Stimulated activated CD8-positive, alpha-beta memory T cell treated with anti-CD3 and anti-CD28 coated beads, Interleukin-7, amount 100 ng/mL, for 24 hours (primary cell): ENCODE results near the gene SCN4B.

ENCODE experiments used
- DNase-seq: peaks from one replicate; pipeline ENCODE4 v3.0.0-alpha.2; 2020; ENCODE audit warnings: low read depth

SCN4B gene

DNA sequence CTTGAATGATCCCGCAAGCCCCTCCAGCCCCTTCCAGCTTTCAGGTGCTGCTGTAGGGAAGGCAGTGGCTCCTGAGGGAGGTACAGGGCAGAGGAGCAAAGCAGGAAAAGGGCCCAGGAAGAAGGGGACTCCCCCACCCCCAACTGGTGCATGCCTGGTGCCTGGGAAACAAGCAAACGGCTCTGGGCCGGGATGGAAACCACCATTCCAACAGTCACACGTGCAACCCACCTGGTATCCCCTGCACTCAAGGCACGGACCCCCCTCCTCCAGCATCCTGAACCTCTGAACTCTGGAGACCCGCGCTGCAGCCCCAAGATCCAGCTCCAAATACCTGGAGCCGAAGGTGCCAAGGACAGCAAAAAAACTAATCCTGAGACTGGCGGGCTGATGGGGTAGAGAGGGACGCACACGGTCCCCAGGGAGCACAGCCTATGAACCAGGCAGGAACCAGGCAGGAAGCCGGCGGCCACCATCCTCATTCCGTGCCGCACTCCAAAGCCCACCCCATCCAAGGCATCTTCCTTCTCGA lies 537 bp downstream of the SCN4B start:
- no peak for DNase-seq

DNA sequence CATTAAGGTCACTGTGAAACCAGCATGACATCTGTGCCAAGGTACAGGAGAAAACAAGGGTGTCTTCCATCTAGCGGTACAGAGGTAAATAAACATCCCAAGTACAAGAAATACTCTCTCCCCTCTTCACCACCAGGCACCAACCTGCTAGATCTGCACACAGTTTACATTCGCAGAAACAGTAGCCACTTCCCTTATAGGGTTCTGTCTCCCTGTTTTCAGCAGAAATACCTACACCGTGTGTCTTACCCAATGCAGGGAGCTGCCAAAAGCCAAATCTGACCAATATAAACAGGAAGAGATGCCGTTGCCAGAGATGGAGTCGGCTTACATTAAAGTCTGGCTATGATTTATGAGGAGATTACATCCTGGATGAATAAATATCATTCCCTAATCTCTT lies 1.2 kb downstream of the SCN4B start:
- DNase-seq, result no peak

GRCh38 chr11:118149493-118149892 lies 3.1 kb downstream of the SCN4B start:
- DNase-seq, result no peak

GRCh38 chr11:118148856-118149255 lies 3.8 kb downstream of the SCN4B start:
- no peak for DNase-seq

GRCh38 chr11:118148240-118148639 lies 4.4 kb downstream of the SCN4B start:
- DNase-seq, result no peak

DNA sequence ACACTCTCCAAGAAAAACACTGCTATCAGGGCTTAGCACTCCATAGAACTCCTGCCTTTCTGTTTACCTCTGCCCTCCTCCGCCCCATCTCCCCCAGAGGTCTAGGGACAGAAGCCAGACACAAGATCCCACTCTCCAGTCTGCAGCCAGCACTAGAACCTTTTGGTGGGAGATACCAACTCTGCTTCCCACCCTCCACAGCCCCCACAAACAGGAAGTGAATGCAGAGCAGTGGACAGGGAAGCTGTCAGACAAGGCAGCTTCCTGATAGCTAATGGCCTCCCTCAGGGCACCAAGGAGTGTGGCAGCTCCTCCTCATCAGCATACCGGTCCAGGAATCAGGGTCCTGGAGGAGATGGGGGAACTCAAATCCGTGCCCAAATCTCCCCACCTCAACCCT lies 5.1 kb downstream of the SCN4B start:
- DNase-seq, result no peak

DNA sequence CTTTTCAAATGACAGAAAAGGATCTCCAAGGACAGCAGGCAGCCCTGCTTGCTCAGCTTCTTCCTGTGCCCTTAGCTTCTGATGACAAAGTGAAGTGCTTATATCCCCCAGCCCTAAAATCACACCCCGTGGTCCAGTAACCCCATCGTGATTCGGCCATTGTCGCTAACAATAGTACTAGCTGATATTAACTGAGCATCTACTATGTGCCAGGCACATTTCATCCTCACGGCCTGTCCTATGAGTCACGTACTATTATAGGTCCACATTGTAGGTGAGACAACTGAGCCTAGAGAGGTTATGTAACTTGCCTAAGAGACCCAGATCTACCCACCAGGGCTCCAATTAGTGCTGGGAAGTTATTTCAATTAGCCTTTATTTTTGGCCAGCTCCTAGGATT lies 6.1 kb downstream of the SCN4B start:
- DNase-seq, result no peak

DNA sequence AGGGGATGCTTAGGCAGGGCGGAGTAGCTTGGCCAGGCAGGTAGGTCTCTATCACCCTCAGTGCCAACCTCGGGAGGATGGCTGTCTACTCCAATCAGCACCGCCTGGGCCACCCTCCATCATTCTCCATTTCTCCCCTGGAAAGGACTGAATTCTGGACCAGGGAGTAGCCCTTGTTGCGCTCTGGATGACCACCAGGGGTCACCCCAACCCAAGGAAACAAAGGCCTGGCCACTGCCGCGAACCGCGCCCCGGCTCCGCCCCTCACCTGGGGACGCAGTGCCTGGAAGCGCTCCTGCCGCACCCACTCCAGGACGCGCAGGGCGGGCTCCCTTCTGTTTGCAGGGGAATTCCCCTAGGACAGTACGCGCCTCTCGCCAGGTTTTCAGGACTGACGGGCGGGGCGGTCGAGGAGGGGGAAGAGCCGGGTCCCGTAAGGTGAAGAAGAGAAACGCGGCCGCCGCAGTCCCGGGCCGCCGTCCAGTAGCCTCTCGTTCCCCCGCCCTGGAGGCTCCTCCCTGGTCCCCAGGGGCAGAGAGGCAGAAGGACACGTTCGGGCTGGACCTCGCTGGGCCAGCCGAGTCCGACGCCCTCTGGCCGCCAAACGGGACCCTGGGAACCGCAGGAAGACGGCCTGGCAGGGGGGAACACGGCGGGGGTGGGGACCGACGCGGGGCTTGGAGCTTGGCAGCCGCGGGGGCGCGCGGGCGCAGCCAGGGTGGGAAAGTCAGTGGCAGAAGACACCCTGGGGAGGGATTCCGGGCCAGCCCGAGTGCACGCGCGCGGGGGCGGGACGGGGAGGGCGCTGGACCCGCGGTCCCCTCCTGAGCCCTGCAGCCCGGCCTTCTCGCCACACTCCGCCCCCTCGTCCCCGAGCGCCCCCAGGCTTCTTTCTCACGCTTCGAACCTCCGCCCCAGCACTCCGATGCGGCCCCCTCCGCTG lies 7.1 kb downstream of the SCN4B start:
- DNase-seq, result peak; percentile 71

DNA sequence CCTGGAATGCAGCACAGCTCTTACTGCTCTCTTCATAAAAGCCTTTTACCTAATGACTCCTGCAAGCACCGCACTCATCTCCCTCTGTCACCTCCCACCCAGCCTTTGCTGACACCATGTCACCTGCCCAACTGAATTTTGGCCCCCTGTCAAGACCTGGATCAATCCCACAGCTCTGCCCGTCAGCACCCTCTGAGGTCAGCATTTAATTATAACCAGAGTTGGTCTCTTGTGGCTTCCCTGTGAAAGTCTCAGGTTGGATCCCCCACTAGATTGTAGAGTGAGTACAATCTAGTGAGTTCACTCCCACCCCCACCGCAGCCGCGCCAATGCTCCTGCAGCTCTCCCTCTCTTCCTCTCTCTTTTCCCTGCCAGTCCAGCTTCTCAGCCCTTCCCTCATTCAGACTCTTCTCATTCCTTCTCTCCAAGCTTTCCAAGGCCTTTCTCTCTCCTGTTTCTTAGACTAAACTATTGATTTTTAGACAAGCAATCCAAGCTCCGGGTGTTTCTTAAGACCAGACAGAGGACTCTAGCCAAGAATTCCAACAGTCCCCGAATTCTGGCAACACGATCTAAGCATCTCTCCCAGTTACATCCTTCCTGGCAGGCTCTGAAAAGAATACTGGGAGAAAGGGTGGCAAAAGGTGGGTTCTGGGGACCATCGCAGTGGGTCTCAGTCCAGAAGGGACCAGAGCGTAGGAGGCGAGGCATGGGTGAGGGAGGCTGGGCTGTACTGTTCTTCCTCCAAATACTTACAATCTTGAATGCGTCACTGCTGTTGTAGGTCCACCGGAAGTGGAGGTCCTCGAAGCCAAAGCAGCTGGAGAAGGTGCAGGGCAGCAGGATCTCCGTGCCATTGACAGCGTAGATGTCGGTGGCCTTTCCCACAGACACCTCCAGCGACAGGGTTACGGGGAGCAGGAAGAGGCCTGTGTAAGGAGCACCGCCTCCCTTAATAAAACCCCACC lies 8.0 kb downstream of the SCN4B start:
- no peak for DNase-seq

GRCh38 chr11:118143661-118144185 lies 8.9 kb downstream of the SCN4B start:
- DNase-seq, result no peak

- no peak for DNase-seq
These were observed 9.8 kb downstream of the SCN4B start for GRCh38 chr11:118142809-118143208.

GRCh38 chr11:118142081-118142480 lies 10.5 kb downstream of the SCN4B start:
- no peak for DNase-seq

DNA sequence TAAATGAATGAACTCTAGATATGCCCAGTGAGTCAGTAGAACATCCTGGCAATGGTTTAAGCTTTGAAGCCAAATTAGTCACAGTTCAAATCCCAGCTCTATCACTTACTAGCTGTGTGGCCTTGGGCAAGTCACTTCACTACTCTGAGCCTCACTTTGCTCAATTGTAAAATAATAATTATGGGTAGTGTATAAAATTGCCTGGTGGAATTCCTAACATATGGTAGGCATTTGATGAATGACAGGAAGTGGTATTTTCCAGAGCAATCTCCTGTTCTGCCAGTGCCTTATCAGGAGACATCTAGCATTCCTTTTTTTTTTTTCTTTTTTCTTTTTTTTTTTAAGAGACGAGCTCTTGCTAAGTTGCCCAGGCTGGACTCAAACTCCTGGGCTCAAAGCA lies 13.0 kb downstream of the SCN4B start:
- no peak for DNase-seq

- no peak for DNase-seq
These were observed 13.7 kb downstream of the SCN4B start for GRCh38 chr11:118138839-118139420.

DNA sequence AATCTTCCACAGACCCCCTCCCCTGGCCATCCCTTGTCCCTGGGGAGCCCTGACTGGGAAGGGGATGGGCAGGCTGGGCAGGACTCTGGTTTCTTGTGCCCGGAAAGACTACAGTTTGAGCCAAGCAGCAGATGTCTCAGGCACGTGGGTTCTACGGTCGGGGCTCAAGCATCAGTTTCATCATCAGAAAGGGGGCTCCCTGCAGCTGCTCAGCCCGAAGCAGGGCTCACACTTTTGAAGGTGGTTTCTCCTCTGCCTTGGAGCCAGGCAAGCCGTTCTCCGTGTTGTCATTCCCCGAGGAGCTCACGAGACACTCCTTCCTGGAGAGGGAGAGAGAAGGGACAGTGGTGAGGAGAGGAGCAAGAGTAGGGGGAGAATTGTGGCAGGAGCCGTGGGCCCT lies 15.8 kb downstream of the SCN4B start:
- no peak for DNase-seq

DNA sequence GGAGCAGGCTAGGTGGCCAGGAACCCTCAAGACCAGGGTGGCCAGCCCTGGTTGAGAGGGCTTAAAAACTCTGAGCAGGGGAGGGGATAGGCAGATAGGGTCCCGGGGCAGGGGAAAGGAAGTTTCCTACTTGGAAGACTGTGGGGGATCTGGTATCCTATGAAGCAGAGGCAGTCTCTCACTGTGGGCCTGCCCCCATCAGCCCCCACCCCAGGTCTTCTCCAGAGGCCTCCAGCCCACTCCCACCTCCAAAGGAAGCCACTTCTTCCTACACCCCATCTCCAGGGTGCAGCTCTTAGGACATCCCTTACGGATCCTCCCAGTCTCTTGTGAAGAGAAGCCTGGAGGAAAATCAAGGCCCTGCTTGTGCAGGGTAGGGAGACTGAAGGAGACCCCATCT lies 16.3 kb downstream of the SCN4B start:
- DNase-seq, result no peak

DNA sequence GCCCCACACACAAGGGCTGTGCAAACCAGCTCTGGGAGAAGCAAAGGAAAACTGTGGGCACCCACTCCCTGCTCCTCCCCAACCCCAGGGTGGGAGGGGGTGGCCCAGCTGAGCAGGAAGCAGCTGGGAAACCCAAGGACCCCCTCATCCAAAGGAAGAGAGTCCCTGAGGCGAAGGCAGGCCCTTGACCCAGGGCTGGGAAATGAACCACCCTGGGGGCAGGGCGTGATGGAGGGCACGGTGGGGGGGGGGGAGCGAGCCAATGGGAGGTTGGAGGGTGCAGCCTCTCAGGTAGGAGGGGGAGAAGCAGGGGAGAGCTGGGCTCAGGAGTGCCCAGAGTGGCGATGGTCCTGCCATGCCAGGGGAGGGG lies 16.8 kb downstream of the SCN4B start:
- no peak for DNase-seq

DNA sequence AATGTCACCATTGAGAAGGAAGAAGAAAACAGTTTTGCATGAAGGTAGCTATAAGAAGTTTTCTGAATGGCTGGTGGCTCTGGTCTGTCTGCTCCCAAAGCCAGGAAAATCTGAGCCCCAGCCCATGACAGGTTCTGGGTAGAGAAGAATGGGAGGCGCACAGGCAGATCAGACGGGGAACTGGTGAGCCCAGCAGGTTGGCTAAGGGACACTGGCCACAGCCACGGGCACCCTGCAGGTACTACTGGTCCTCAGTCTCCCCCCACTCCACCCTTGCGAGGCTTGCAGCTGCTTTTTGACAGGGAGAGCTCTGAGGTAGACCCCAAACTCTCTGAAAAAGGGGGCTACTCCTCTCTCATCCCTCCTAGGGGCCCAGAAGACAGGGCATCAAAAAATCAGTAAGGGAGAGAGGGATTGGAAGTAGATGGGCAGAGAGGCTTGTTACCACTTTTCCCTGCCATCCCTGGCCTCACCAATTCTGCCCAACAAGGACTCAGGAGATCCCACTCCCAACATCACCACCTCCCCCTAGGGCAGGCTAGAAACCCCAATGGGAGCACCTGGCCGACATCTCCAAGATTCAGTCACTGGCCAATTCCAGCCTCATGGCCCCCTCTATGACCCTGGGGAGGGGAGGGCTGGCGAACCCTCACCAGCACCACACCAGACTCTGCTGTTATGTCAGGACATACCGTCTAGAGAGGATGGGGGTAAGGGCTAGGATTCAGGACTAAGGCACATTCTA lies 17.4 kb downstream of the SCN4B start:
- DNase-seq, result no peak

GRCh38 chr11:118133816-118134215 lies 18.8 kb downstream of the SCN4B start:
- no peak for DNase-seq

DNA sequence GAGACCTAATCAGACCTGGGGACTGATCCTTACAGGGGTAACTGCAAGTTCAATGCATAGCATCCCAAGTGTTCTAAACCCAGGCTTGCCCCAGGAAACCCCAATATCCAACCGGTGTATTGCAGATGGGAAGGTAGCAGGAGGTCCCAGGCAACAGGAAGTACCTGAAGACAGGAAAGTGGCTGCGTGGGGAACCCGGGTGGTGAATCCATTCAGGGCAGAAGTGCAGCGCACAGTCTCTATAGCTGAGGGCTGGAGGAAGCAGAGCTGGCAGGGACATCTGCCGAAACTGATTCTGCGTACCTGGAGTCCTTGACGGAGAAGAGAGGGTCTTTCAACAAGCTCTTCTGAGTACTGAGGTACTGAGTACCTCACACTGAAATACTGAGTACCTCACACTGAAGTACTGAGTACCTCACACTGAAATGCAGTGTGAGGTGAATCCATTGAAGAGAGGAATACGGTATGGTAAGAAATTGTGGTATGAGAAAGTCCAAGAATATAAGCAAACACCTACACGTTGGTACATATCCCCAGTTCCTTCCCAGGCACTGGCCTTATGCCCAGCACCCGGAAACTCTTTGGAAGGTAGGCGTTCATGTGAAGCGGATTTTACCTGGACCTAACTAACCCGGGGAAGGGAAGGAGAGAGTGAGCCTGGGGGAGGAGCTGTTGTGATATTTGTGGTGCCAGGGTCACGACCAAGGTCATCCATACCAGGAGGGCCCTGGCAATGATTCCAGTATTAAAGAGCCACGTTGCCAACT lies 20.1 kb downstream of the SCN4B start:
- no peak for DNase-seq
